IPS-18a (cell line): ENCODE results near the gene NBPF1.
"Not testable (repeated sequence)": the region's sequence is repeated elsewhere in the genome, so short reads cannot be mapped to it uniquely, and the experiment has no call there.

Source experiments
- H3K27ac ChIP-seq: one replicate; pipeline ENCODE4 v1.5.1; 2013; ENCODE audit warnings: low read length
- H3K27me3 ChIP-seq: one replicate; pipeline ENCODE4 v1.6.1; 2013; ENCODE audit warnings: mild to moderate bottlenecking, low read length; ENCODE audit not compliant: control insufficient read depth, insufficient read depth
- H3K36me3 ChIP-seq: one replicate; pipeline ENCODE4 v1.6.1; 2013; ENCODE audit warnings: low read depth, low read length; ENCODE audit not compliant: control insufficient read depth
- H3K4me1 ChIP-seq: one replicate; pipeline ENCODE4 v1.6.1; 2013; ENCODE audit warnings: low read depth, low read length; ENCODE audit not compliant: control insufficient read depth
- H3K4me3 ChIP-seq: one replicate; pipeline ENCODE4 v1.5.1; 2013; ENCODE audit warnings: low read length
- H3K9ac ChIP-seq: one replicate; pipeline ENCODE4 v1.6.1; 2013; ENCODE audit warnings: mild to moderate bottlenecking, low read length, moderate library complexity
- H3K9me3 ChIP-seq: one replicate; pipeline ENCODE4 v1.6.1; 2013; ENCODE audit warnings: low read depth, low read length; ENCODE audit not compliant: control insufficient read depth

The NBPF1 gene

DNA sequence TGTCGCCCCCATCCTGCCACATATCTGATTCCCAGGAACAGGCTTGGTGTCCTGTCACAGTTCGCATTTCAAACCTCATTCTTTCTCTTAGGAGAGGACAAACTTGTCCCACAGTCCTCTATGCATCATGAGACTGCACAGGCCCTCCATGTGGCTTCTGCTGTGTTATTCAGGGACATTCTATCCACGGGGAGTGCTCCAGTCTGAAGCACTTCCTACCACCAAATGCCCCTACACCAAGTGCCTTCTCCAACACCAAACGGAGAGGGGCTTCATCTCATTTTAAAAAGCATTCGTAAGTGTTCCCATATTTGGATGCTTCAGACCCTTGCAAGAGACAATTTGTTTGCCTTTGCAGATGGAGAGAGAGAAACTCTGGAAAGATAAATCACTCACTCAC lies 25.3 kb downstream of the NBPF1 start:
- H3K36me3 ChIP-seq, H3K4me1 ChIP-seq: not testable (repeated sequence)

DNA sequence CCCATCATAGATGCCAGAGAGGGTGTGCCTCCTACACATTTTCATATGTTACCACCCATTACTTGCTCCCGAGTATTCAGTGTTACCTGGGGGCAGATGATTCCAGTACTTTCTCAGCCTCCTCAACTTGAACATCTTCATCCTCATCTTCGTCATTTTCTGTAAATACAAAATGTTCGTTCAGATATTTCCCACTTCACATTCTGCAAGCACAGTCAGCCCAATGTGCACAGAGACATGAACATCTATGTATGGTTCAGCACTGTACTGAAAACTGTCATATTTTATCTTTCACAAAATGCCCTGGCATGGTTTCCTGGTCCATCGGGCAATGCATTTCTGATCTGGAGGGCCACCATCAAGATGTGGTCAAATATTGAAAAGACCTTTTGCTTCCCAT lies 25.7 kb downstream of the NBPF1 start:
- H3K36me3 ChIP-seq, H3K27ac ChIP-seq, H3K9ac ChIP-seq, H3K4me1 ChIP-seq, H3K4me3 ChIP-seq, H3K9me3 ChIP-seq, H3K27me3 ChIP-seq: not testable (repeated sequence)

More for the DNA sequence above, 25.3 kb downstream of the NBPF1 start:
- not testable (repeated sequence) for H3K9ac ChIP-seq, H3K27ac ChIP-seq, H3K9me3 ChIP-seq, H3K27me3 ChIP-seq, H3K4me3 ChIP-seq

DNA sequence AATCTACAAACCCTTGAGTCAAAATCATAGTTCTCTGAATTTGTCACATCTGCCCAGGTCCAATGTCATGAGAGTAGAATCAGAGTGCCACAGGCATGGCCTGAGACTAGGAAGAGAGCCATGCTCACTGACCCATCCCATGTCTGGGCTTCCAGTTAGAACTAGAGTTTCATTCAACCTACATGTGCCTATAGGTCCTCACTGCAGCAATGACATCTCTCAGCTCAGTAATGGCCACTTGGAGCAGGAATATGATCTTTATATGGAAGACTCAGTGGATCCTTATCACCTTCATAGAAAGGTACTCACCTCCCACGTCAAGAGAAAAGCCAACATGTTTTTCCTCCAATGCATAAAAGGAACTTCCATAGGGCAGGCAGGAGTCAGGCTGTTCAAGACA lies 48.0 kb downstream of the NBPF1 start:
- H3K4me1 ChIP-seq, H3K9ac ChIP-seq, H3K4me3 ChIP-seq, H3K27me3 ChIP-seq, H3K36me3 ChIP-seq, H3K9me3 ChIP-seq, H3K27ac ChIP-seq: not testable (repeated sequence)

DNA sequence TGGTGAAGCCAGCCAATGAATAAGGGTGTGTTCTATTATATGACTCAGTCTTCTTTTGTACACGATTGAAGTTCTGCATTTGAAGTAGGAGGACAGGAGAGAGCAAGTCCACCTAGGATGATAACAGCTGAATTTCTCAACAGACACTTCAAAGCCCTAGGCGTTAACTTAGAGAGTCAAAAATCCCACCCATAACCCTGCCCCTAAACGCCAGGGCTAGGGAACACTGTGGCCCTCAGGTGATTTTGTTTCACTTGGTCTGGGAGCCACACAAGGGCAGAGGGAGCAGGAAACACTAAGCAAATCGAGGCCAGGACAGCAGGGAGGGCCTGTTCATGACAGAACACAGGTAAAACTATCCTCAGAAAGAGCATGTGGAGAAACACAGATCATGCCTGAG lies 52.3 kb downstream of the NBPF1 start:
- H3K9me3 ChIP-seq, H3K27ac ChIP-seq, H3K4me3 ChIP-seq, H3K9ac ChIP-seq, H3K27me3 ChIP-seq, H3K36me3 ChIP-seq, H3K4me1 ChIP-seq: not testable (repeated sequence)

DNA sequence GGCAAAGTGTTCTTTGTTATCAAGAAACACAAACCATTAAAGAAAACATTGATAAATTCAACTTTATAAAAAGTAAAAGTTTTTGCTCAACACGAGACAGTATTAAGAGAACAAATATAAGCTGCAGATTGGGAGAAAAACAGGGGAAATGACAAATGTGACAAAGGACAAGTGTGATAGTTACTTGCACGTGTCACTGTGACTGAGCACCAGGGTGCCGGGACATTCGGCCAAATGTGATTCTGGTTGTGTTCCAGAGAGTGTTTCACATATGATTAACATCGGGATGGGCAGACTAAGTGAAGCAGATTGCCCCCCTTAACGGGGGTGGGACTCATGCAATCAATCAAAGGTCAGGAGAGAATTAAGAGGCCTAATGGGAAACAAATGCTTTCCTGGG lies 52.9 kb downstream of the NBPF1 start:
- not testable (repeated sequence) for H3K4me3 ChIP-seq, H3K27ac ChIP-seq, H3K9me3 ChIP-seq, H3K4me1 ChIP-seq, H3K9ac ChIP-seq, H3K27me3 ChIP-seq, H3K36me3 ChIP-seq

DNA sequence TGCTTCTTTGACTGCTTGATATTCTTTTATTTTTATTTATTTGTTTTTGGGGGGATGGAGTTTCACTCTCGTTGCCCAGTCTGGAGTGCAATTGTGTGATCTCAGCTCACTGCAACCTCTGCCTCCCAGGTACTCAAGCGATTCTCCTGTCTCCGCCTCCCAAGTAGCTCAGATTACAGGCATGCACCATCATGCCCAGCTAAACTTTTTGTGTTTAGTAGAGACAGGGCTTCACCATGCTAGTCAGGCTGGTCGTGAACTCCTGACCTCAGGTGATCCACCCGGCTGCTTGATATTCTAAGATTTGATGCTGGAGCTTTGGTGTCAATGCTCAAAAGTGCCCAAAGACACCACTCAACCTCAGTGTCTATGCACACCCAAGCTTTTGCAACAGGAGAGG lies 53.7 kb downstream of the NBPF1 start:
- H3K4me3 ChIP-seq, H3K36me3 ChIP-seq, H3K4me1 ChIP-seq, H3K9me3 ChIP-seq, H3K9ac ChIP-seq, H3K27ac ChIP-seq, H3K27me3 ChIP-seq: not testable (repeated sequence)

DNA sequence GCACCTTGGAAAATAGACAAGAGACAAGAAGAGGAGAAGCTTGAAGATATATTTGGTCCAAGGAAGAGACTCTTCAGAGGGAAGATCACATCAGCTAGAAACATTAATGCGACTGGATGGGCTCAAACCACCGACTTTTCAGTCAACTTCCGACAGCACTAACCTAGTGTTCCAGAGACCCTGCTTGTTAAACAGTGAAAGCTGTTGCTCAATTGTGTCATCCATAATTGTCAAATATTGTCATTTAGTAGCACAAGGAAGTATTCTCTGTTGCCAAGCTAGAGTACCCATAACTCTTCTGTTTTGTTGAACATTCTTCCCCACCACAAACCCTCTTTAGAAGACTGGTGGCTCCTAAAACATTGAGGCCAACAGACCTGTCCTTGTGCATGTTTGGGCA lies 56.3 kb downstream of the NBPF1 start:
- H3K9me3 ChIP-seq, H3K27me3 ChIP-seq, H3K4me1 ChIP-seq, H3K4me3 ChIP-seq, H3K9ac ChIP-seq, H3K27ac ChIP-seq, H3K36me3 ChIP-seq: not testable (repeated sequence)

DNA sequence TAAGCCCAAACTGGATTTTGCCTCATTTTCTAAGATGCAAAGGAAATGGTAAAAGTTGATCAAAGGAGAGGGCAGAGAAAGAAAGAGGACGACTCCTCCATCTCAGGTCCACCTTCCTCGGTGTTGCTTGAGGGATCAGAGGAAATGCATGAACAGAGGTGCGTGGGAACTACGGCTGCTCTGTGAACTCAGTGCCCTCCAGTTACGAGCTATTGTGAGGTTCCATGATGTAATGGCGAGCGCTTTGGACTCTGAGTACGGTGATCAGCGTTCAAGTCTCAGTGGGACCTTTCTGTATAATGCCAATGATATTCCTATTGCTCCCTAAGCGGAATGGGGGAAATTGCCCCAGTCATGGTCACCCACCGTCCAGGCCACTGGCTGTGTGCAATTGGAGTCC lies 60.1 kb downstream of the NBPF1 start:
- H3K4me3 ChIP-seq, H3K36me3 ChIP-seq, H3K9me3 ChIP-seq, H3K27ac ChIP-seq, H3K27me3 ChIP-seq, H3K9ac ChIP-seq, H3K4me1 ChIP-seq: not testable (repeated sequence)

DNA sequence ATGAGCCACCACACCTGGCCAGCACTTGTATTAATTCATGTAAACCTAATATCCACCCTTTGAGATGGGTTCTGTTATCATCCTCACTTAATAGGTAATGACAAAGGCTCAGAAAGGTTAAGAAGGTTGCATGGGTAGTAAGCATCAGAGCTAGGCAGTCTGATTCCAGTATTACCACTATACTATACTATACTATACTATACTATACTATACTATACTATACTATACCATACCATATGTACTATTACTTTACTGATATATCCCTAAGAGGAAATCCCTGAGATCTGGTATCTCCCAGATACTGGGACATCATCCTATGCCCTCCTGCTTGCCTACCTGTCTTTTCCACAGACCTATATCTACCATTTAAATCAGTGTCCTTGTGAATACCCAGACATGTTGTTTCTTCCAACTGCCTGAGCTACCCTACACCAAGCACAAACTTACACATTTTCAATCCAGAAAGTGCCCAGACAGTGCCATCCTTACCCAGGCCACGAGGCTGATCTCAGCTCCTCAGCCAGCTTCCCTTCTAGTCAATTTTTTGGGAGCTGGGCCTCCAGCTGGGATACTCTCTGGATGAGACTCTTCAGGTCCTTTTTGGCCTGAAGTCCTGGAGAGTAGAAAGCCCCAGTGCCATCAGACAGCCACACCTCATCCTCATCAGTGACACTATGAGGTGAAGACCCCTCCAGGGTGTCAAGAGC lies 63.0 kb downstream of the NBPF1 start:
- not testable (repeated sequence) for H3K27ac ChIP-seq, H3K4me1 ChIP-seq, H3K9ac ChIP-seq, H3K4me3 ChIP-seq, H3K27me3 ChIP-seq, H3K36me3 ChIP-seq, H3K9me3 ChIP-seq

DNA sequence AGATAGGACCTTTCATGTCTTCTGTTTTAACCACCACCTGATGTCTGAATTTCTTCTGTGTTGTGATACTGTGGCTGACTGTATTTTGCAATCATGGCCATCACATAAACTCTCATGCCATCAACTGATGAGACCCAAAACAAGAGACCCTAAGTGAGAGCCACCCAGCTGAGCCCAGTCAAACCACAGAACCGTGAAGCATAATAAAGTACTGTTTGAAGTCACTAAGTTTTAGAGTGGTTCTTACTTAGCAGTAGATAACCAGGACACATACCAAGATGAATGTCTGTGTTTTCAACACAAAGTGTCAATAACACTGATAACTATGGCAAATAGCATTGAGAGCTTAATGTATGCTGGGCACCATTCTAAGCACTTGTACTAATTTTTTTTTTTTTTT lies 63.8 kb downstream of the NBPF1 start:
- H3K4me1 ChIP-seq, H3K9me3 ChIP-seq, H3K27me3 ChIP-seq, H3K4me3 ChIP-seq, H3K36me3 ChIP-seq, H3K9ac ChIP-seq, H3K27ac ChIP-seq: not testable (repeated sequence)

DNA sequence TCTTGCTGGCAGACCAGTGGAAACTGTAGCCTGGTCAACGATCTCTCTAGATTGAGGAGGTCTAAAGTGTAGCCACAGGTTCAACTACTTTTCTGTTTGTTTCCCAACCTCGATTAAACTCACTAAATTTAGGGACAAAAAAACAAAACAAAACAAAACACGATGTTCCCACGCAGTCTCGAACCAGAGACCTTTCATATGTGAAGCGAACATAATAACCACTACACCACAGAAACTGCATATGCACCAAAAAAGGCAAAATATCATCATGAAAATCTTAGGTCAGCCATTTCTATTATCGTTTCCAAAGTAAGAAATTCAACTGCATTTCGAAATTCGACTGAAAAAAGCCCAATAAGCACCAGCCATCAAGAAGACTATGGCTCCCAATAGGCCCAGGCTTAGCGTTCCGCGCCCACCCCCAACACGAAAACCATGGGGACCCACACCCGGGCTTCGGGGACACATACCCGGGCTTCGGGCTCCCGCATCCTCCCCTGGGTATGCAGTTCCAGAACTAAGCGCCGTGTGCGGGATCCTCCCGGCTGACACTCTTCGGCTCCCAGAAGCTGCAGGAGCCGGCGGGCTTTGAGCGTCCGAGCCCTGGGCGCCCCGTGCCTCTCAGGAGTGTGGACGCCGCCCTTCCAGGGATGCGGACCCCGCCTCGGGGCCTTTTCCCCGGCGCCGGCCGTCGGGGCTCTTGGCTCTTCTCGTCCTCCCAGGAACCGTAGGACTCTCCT lies 65.7 kb downstream of the NBPF1 start:
- not testable (repeated sequence) for H3K9me3 ChIP-seq, H3K27me3 ChIP-seq, H3K36me3 ChIP-seq, H3K27ac ChIP-seq, H3K4me3 ChIP-seq, H3K9ac ChIP-seq, H3K4me1 ChIP-seq

DNA sequence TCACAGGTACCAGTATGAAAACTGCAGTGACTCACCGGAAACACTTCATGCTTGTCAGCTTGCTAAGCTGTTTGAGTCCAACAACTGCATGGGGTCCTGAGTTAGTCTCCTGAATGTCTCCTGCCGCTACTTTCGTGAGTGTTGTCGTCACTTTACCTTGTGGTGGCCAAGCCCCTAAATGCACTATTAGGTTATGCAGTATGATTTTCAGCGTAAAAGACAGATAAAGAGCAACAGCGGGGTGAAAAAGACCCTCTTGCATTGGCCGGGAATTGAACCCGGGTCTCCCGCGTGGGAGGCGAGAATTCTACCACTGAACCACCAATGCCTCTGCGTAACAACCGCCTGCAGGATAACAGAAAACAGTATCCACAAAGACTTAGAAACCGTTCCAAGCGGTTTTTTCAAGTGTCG lies 67.7 kb downstream of the NBPF1 start:
- H3K9me3 ChIP-seq, H3K27ac ChIP-seq: not testable (repeated sequence)

More for the DNA sequence above, 67.7 kb downstream of the NBPF1 start:
- not testable (repeated sequence) for H3K36me3 ChIP-seq, H3K4me1 ChIP-seq, H3K27me3 ChIP-seq, H3K9ac ChIP-seq
- H3K4me3 ChIP-seq = peak overlapping the region; percentile 33
